SH-SY5Y (cell line): ENCODE results near the gene HOXB8.

Experiments
- GATA2 ChIP-seq: IDR thresholded peaks from 2 replicates; pipeline ENCODE4 v1.6.1; 2011; ENCODE audit warnings: mild to moderate bottlenecking, low read depth, low read length
- GATA3 ChIP-seq: IDR thresholded peaks from 2 replicates; pipeline ENCODE4 v1.6.1; 2011; ENCODE audit warnings: low read depth, mild to moderate bottlenecking, low read length, moderate library complexity

- TF ChIP-seq GATA2 = no peak
- no peak for TF ChIP-seq GATA3
Measured at GRCh38 chr17:48621410-48622392, 6.6 kb upstream of the HOXB8 start.
